Neural progenitor cell (in vitro differentiated cells): ENCODE data around the gene VARS1.

ENCODE experiments used
- EZH2 ChIP-seq: fragments of 200-600 bp; sonication (generic); IDR thresholded peaks from 2 replicates; pipeline ENCODE4 v1.6.1; 2017; ENCODE audit warnings: antibody characterized with exemption, mild to moderate bottlenecking, moderate library complexity
- EZH2phosphoT487 ChIP-seq: fragments of 200-600 bp; sonication (generic); IDR thresholded peaks from 2 replicates; pipeline ENCODE4 v1.6.1; 2017; ENCODE audit warnings: antibody characterized with exemption
- TF ChIP-seq, protein P1 (sequence below): fragments of 200-600 bp; sonication (generic); IDR thresholded peaks from 2 replicates; pipeline ENCODE4 v1.5.1; 2017; ENCODE audit warnings: antibody characterized with exemption, mild to moderate bottlenecking

DNA sequence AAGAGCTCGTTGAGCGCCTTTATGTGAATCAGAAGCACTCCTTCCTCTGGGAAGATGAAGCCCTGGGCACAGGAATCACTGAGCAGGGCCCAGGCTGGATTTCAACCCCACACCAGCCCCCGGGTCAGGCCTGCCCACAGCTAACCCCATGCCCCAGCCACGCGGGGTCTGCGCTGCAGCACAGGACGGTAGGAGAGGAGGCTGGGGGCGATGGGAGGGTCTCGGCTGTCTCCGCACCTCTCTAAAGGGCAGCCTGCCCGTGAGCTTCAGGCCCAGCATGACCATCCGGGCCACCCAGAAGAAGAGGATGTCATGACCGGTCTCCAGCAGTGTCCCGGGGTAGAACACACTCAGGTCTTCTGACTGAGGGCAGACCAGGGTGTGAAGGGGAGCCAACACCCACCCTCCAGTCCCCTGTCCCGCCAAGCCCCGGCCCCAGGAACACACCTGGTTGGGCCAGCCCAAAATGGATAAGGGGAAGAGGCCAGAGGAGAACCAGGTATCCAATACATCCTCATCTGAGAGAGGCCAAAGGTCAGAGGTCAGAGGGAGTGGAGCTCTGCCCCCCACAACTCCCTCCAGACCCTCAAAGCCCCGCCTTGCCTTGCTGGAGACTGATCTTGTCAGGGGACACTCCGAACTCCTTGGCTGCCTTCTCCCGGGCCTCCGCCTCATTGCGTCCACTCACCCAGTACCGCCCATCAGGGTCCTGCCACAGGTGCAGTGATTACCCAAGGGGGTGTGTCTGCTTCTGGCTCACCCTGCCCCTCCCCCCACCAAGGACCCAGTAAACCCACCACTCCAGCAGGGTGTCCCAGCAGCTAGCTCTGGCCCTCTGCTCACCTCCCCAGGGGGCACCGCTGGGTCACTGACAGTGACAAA is 14.1 kb downstream of the VARS1 start:
- TF ChIP-seq, protein P1, sequence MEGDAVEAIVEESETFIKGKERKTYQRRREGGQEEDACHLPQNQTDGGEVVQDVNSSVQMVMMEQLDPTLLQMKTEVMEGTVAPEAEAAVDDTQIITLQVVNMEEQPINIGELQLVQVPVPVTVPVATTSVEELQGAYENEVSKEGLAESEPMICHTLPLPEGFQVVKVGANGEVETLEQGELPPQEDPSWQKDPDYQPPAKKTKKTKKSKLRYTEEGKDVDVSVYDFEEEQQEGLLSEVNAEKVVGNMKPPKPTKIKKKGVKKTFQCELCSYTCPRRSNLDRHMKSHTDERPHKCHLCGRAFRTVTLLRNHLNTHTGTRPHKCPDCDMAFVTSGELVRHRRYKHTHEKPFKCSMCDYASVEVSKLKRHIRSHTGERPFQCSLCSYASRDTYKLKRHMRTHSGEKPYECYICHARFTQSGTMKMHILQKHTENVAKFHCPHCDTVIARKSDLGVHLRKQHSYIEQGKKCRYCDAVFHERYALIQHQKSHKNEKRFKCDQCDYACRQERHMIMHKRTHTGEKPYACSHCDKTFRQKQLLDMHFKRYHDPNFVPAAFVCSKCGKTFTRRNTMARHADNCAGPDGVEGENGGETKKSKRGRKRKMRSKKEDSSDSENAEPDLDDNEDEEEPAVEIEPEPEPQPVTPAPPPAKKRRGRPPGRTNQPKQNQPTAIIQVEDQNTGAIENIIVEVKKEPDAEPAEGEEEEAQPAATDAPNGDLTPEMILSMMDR: no peak
- TF ChIP-seq EZH2: no peak
- no peak for TF ChIP-seq EZH2phosphoT487
